Rectal smooth muscle tissue (tissue), 1 donor: ENCODE measurements around the gene NTM.
"Not testable (repeated sequence)": the region's sequence is repeated elsewhere in the genome, so short reads cannot be mapped to it uniquely, and the experiment has no call there.

Experiments
- H3K27ac ChIP-seq: one replicate; pipeline ENCODE4 v1.7.0; 2013; ENCODE audit warnings: low read depth, low read length, inconsistent platforms
- H3K27me3 ChIP-seq: one replicate; pipeline ENCODE4 v1.7.0; 2013; ENCODE audit warnings: low read length; ENCODE audit not compliant: control insufficient read depth, insufficient read depth
- H3K36me3 ChIP-seq: one replicate; pipeline ENCODE4 v1.7.0; 2013; ENCODE audit warnings: low read length; ENCODE audit not compliant: control insufficient read depth, insufficient read depth
- H3K4me1 ChIP-seq: one replicate; pipeline ENCODE4 v1.7.0; 2013; ENCODE audit warnings: low read length; ENCODE audit not compliant: control insufficient read depth, insufficient read depth
- H3K4me3 ChIP-seq: one replicate; pipeline ENCODE4 v1.7.0; 2013; ENCODE audit warnings: low read length
- H3K9ac ChIP-seq: one replicate; pipeline ENCODE4 v1.7.0; 2013; ENCODE audit warnings: low read length

Gene NTM

GRCh38 chr11:132347156-132348090 is 977.0 kb downstream of the NTM start:
- no peak overlapping the region for H3K27ac ChIP-seq
- H3K4me3 ChIP-seq: no peak overlapping the region
- H3K27me3 ChIP-seq: no peaks in the 10 kb centered on the region
- H3K4me1 ChIP-seq: no peaks in the 10 kb centered on the region
- no peak overlapping the region for H3K9ac ChIP-seq
- H3K36me3 ChIP-seq: no peaks in the 10 kb centered on the region

DNA sequence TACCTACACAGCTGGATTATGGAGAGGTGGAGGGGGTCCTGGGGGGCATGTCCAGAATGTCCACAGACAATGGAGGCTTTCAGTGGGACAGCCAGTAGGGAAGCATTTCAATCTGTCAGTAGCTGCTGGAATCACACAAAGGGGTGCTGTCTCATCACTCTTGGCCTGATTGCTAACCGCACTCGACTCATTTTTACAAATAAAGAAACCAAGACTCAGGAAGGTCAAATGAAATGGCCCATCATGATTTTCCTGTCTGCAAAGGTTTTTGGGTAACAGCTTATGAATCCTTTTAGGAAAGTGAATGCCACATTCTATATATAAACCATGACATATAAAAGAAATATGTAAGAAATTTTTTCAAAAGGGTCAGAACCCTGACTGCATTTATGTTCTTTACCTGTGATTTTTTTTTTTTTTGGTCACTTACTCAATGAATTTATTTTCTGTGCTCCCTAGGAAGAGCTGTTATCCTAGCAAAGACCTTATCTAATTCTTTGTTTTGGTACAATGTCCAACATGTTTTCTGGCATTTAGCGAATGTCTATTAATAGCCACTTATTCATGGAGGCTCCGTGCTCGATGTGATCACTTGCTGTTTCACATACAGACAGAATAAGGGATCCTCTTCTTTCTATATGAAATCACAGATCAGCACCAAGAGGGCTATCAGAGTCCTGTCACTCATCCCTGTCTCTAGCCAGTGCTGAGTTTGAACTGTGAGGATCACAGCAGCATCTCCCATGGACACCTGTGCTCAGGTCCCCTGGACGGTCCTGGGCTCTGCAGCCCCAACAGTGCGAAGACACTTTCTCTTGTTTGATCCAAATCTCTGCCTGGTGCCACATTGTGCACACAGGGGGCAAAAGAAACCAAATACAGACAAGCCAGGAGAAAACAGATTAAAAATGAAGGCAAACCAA is 979.7 kb downstream of the NTM start:
- Histone ChIP-seq H3K27ac (no peak overlapping the region), H3K9ac (no peak overlapping the region), H3K4me3 (no peak overlapping the region), H3K27me3 (no peaks in the 10 kb centered on the region), H3K36me3 (no peaks in the 10 kb centered on the region), H3K4me1 (no peaks in the 10 kb centered on the region)

GRCh38 chr11:132351050-132351449 is 980.6 kb downstream of the NTM start:
- Histone ChIP-seq H3K36me3 (no peaks in the 10 kb centered on the region), H3K27ac (no peak overlapping the region), H3K4me3 (no peak overlapping the region), H3K4me1 (no peaks in the 10 kb centered on the region), H3K27me3 (no peaks in the 10 kb centered on the region), H3K9ac (no peak overlapping the region)

DNA sequence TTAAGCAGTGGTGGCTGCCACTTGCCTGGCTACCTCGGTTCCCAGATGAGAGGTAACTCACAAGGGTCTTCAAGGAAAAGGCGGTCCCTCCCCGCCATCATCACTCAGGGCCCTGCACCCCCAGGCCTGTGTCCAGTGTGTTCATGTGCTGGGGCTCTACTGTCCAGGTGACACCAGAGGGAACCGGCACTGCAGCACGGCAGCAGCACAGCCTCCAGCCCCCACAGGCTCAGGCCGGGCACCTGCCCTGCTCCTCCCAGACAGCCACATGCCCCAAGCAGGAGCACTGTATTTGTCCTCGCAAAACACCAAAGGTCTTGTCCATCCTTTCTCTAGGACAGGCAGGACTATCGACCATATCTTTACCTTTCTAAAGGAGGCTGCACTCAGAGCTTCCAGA is 982.1 kb downstream of the NTM start:
- Histone ChIP-seq H3K4me3 (no peak overlapping the region), H3K36me3 (no peaks in the 10 kb centered on the region), H3K9ac (no peak overlapping the region), H3K27me3 (no peaks in the 10 kb centered on the region), H3K4me1 (no peaks in the 10 kb centered on the region), H3K27ac (no peak overlapping the region)

GRCh38 chr11:132353255-132353654 is 982.8 kb downstream of the NTM start:
- no peaks in the 10 kb centered on the region for H3K4me1 ChIP-seq
- no peak overlapping the region for H3K4me3 ChIP-seq
- no peaks in the 10 kb centered on the region for H3K27me3 ChIP-seq
- H3K9ac ChIP-seq: no peak overlapping the region
- H3K36me3 ChIP-seq: no peaks in the 10 kb centered on the region
- no peak overlapping the region for H3K27ac ChIP-seq

DNA sequence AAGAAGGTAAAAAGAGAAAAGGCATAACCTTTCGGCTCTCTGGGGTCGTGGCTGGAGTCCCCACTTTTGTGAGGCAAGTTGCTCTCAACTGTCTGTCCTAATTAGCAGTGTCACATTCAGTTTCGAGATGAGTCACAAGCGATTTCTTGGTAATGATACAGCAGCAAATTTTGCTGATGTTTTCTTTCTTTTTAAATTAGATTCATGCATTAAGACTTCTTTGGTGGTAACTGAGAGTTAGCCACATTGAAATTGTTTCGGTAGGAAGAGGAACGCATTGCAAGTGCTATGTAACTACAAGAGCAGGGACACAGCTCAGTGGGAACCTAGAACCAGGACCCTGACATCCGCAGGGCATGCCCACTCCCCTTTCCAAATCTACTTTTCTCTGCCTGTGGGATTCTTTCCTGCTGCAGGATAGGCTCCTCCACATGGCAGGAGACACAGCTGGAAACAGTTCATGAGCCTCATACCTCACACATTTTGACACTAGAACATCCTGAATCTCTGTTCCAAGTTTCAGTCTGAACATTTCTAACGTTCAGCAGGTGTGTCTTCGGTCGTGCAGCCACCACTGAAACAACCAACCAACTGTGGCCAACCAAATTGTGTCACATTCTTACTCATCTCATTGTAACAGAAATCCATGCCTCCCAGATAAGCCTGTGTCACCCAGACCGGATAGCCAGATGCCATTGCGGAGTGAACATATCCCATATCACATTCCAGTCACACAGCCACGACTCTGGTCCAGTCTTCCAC is 987.6 kb downstream of the NTM start:
- no peaks in the 10 kb centered on the region for H3K36me3 ChIP-seq
- no peaks in the 10 kb centered on the region for H3K27me3 ChIP-seq
- H3K9ac ChIP-seq: no peak overlapping the region
- H3K27ac ChIP-seq: no peak overlapping the region
- no peaks in the 10 kb centered on the region for H3K4me1 ChIP-seq
- no peak overlapping the region for H3K4me3 ChIP-seq

DNA sequence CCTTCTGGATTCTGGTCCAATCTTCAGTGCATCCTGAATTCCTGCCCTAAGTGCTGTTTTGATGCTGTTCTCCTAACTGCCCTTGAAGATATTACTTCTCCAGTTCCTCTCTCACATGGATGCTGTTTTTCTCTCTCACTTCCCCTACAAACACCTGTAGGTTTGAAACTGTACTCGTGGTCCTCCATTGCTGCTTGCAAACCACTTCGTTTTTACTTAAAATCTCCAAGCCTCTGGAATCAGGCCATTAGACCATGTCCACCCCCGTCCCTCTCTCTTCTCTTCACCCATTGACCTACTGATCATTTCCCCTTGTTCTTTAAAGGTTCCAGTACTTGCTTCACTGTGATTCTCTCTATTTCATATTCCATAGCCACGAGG is 988.1 kb downstream of the NTM start:
- H3K4me3 ChIP-seq: no peak overlapping the region
- H3K27ac ChIP-seq: no peak overlapping the region
- no peaks in the 10 kb centered on the region for H3K4me1 ChIP-seq
- H3K9ac ChIP-seq: no peak overlapping the region
- no peaks in the 10 kb centered on the region for H3K36me3 ChIP-seq
- H3K27me3 ChIP-seq: no peaks in the 10 kb centered on the region

DNA sequence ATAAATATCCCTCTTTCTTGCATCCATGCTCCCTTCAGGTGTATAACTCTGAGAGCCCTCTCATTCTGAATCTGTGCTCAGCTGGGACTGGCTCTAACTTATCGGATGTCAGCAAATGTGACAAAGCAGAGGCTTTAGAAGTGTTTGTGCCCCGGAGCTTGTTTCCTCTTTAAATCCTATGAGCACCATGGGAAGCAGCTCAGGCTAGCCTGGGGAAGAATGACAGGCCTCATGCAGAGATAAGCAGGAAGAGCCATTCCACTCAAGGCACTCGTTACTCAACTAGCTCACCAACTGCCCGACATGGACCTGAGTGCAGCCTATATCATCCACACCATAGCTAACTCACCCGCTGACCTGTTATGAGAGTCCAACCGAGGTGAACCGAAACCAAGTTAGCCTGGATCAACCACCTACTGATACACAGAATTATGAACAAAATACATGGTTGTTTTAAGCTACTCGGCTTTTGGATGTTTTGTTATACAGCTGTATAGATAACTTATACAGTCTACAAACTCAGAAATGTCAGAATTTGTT is 990.7 kb downstream of the NTM start:
- Histone ChIP-seq H3K4me1 (no peaks in the 10 kb centered on the region), H3K4me3 (no peak overlapping the region), H3K27ac (no peak overlapping the region)

GRCh38 chr11:132365650-132366049 is 995.2 kb downstream of the NTM start:
- Histone ChIP-seq H3K9ac (no peak overlapping the region), H3K4me1 (no peaks in the 10 kb centered on the region), H3K4me3 (no peak overlapping the region), H3K36me3 (no peaks in the 10 kb centered on the region), H3K27ac (no peak overlapping the region), H3K27me3 (no peaks in the 10 kb centered on the region)

More for the DNA sequence above, 990.7 kb downstream of the NTM start:
- H3K9ac ChIP-seq: no peak overlapping the region
- H3K27me3 ChIP-seq: no peaks in the 10 kb centered on the region
- no peaks in the 10 kb centered on the region for H3K36me3 ChIP-seq

DNA sequence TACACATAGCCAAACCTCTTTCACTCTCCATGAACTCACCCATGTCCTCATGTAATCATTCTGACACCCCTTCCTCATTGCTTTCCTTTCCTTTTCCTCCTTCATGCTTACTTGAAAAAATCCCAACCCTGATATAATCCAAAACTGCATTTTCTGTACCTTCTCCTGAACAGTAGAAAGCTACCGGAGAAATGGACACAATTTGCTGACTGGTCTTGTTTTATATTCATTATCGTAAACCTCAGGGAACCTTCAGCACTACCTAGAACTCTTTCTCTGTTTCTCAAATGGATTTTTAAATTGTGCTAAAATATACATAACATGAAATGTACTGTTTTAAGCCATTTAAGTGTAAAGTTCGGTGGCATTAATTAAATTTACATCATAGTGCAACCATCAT is 996.9 kb downstream of the NTM start:
- no peaks in the 10 kb centered on the region for H3K4me1 ChIP-seq
- no peaks in the 10 kb centered on the region for H3K36me3 ChIP-seq
- no peak overlapping the region for H3K4me3 ChIP-seq
- H3K27me3 ChIP-seq: no peaks in the 10 kb centered on the region
- no peak overlapping the region for H3K27ac ChIP-seq
- no peak overlapping the region for H3K9ac ChIP-seq

GRCh38 chr11:132370114-132370513 is 999.7 kb downstream of the NTM start:
- H3K4me1 ChIP-seq, H3K27ac ChIP-seq, H3K36me3 ChIP-seq, H3K27me3 ChIP-seq, H3K4me3 ChIP-seq, H3K9ac ChIP-seq: not testable (repeated sequence)
